Ammon's horn (tissue), 1 donor: ENCODE measurements around the gene MYMX.
"Not testable (repeated sequence)": the region's sequence is repeated elsewhere in the genome, so short reads cannot be mapped to it uniquely, and the experiment has no call there.

Experiments
- DNase-seq: peaks from one replicate; pipeline ENCODE4 v3.0.0-alpha.2; 2016; ENCODE audit warnings: low spot score

The MYMX gene

GRCh38 chr6:44186635-44187025 is 30.1 kb upstream of the MYMX start:
- no peak for DNase-seq

GRCh38 chr6:44188819-44189218 is 27.9 kb upstream of the MYMX start:
- DNase-seq, result no peak

- DNase-seq, result no peak
Measured at GRCh38 chr6:44189257-44189656, 27.5 kb upstream of the MYMX start.

DNA sequence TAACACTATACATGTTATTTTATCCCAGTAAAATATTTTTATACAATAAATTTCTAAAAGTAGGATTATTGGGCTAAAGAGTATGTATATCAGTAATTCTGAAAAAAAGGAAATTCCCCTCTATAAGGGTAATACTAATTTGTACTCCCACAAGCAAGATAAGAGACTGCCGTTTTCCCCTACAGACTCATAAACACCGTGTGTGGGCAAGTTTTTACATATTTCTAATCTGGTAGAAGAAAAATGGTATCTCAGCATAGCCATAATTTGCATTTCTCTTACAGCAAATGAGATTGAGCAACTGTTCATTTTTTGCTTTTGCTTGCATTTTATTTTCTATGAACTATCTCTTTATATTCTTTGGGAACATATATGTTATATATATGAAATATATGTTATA is 26.0 kb upstream of the MYMX start:
- no peak for DNase-seq

- no peak for DNase-seq
Measured at GRCh38 chr6:44192428-44193041, 24.2 kb upstream of the MYMX start.

GRCh38 chr6:44193307-44193910 is 23.3 kb upstream of the MYMX start:
- no peak for DNase-seq

DNA sequence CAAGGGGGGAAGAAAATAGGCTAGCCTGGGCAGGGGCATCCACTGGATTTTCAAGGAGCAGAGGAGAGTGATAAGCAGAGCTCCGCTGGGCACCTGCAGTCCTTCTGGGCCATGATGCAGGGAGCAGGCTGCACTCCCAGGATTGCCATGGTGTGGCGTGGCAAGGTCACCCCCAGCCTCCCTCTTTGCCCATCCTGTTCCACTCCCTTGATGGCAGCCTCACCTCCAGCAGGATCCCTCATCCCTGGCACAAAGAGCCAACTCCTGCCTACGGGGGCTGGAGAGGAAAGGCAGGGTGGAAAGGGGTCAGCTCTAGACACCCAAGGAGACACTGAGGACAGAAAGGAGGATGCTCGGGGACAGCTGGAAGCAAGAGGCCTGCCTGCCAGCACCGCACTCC is 22.4 kb upstream of the MYMX start:
- no peak for DNase-seq

DNA sequence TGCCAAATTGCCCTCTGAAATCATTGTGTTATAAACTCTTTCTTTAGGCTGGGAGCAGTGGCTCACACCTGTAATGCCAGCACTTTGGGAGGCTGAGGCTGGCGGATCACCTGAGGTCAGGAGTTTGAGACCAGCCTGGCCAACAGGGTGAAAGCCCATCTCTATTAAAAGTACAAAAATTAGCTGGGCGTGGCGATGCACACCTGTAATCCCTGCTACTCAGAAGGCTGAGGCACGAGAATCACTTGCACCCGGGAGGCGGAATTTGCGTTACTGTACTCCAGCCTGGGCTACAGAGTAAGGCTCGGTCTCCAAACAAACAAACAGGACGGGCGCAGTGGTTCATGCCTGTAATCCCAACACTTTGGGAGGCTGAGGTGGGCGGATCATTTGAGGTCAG is 20.4 kb upstream of the MYMX start:
- not testable (repeated sequence) for DNase-seq

GRCh38 chr6:44198684-44199083 is 18.0 kb upstream of the MYMX start:
- DNase-seq, result no peak

GRCh38 chr6:44199883-44200282 is 16.8 kb upstream of the MYMX start:
- DNase-seq, result no peak

- no peak for DNase-seq
Measured at GRCh38 chr6:44201200-44201599, 15.5 kb upstream of the MYMX start.

DNA sequence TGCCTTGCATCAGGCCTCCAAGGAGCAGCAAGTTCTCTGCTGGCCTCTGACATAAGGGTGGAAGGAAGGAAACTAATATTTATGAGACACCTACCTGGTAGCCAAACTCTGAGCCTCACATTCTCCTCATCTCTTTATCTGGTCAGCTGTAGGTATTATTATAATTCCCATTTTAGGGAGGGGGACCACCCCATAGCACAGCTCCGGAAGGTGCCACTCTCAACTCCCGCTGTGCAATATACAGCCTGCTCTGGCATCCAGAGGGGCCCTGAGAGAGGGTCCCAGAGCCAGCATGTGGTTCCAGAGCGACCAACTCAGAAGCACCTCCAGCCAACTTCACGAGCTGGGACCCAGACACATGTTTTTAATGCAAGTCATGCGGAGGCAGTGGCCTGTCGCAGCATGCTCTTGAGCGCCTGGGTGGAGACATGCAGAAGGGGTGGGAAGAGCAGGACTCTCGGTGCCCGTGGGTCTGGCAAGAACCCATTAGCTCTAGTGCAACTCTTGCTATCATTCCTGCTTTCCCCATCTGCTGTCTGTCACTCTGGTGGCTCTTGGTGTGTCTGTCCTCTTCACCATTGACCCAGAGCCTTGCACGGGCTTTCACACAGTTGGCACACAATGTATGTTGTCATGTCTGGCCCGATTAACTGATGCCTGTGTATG is 15.0 kb upstream of the MYMX start:
- no peak for DNase-seq

DNA sequence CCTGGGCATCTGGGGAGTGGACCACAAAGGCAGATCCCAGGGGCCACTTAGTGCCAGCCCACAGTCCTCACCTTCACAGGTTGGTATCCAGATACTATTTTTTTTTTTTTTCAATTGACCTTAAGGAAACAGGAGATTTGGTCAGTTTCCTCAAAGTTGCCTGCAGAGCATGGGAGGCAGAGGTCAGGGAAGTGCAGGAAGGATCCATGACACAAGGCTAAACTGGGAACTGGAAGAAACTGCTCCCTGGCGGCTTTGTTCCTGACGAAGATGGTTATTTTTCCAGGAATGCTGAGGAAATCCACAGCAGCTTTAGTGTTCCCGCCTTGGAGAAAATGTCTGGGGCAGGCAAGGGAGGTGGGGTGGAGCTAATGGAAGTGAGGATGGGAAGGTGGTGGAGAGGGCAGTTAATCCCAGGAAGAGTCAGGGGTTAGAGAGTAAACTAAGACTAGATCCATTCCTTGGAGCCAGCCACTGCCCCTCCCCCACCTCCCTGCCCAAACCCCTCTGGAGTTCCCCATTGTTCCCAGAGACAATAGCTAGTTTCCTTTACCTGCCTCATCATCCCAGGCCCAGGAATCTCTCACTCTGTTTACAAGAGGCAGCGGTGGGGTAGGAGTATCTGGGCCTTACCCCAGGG is 14.3 kb upstream of the MYMX start:
- no peak for DNase-seq

DNA sequence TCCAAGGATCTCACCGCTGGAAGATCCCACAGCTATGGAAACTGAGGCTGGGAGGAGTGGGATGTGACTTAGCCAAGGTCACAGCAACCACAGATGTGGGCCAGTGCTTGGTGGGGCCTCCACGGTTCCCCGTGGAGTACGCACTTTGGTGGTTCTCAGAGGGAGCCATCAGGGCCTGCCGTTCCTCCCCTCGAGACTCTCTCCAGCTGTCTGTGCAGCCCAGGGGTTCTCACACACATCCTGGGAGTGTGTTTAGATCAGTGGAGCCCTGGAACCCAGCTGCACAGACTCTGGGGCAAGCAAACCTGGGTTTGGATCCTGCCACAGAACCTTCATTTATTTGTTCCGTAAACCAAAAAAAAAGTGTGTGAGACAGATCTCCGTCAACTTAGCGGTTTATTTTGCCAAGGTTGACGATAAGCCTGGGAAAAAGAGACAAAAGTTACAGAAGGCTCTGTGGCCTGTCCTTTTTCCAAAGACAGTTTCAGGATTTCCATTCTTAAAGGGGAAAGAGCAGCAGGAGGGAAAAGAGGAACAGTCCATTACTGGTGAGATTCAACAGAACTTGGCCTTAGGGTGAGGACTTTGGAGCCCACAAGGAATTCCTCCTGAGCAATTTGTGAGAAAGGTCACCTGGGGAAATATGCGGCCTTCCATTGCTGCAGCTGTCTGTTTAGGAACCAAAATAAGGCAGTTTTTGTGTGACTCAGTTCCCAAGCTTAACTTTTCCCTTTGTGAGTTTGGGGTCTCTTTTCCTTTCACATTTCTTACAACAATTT is 13.6 kb upstream of the MYMX start:
- no peak for DNase-seq

- DNase-seq, result no peak
Measured at GRCh38 chr6:44203955-44204354, 12.8 kb upstream of the MYMX start.

- DNase-seq, result no peak
Measured at GRCh38 chr6:44207966-44208365, 8.8 kb upstream of the MYMX start.

- DNase-seq, result no peak
Measured at GRCh38 chr6:44211284-44211683, 5.4 kb upstream of the MYMX start.

- DNase-seq, result no peak
Measured at GRCh38 chr6:44214307-44214706, 2.4 kb upstream of the MYMX start.

- DNase-seq, result peak; percentile 64
Measured at GRCh38 chr6:44217332-44218143, 812 bp downstream of the MYMX start.

- peak; percentile 57 for DNase-seq
Measured at GRCh38 chr6:44219053-44219814, 2.5 kb downstream of the MYMX start.
